ENCODE data around the gene EFNB1. TPM values are rescaled to one million over a fixed set of nuclear protein-coding genes. Genes with fewer than 3 reads are reported as not detected.

EFNB1 gene
- total RNA-seq, 2 experiments from 2014 or later, result 3.1 to 4.2 TPM

DNA sequence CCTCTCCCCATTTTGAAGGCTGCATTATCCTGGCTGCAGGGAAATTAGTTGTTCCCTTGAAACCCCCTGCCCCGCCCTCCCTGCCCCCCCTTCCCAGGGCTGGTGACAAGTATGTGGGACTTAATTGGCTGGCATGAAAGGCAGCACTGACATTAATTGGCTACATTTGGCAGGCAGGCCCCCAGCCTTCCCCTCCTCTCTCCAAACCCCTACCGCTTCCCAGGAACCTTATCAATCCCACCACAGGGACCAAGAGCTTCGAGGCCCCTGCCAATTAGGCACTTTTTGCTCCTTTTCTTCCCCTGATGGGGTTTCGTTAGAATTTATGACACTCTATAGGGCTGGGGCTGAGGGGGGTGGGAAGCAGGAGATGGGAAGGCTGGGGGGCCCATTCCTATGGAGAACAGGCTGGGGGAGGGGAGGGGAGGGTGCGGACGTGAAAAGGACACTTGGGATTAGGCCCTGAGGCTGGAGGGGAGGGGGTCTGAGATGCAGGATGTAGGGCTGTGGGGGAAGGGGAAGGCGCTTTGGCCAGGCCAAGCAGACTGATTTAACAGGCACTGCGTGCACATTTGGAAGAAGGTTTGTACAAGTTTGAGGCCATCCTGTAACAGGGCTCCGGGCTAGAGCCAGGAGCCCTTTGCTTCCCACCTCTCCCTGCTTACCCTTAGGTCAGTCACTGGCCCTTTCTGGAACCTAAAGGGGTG, 52.2 kb downstream of the EFNB1 start:
- Mint-ChIP-seq H3K27me3 (no peaks in the 10 kb centered on the region), H3K36me3 (ENCODE audit: low read depth) (no peaks in the 10 kb centered on the region), H3K27ac (no peak overlapping the region), H3K4me1 (ENCODE audit: low read depth) (no peaks in the 10 kb centered on the region), H3K4me3 (no peak overlapping the region), H3K9me3 (no peaks in the 10 kb centered on the region)
- POLR2A ChIA-PET, result no interaction called here
- CTCF ChIA-PET, result no interaction called here
- DNase-seq (no peak), ATAC-seq (no peak)
- intact Hi-C loops (cut with micrococcal nuclease), result no loop called here
- TF ChIP-seq, protein P1, sequence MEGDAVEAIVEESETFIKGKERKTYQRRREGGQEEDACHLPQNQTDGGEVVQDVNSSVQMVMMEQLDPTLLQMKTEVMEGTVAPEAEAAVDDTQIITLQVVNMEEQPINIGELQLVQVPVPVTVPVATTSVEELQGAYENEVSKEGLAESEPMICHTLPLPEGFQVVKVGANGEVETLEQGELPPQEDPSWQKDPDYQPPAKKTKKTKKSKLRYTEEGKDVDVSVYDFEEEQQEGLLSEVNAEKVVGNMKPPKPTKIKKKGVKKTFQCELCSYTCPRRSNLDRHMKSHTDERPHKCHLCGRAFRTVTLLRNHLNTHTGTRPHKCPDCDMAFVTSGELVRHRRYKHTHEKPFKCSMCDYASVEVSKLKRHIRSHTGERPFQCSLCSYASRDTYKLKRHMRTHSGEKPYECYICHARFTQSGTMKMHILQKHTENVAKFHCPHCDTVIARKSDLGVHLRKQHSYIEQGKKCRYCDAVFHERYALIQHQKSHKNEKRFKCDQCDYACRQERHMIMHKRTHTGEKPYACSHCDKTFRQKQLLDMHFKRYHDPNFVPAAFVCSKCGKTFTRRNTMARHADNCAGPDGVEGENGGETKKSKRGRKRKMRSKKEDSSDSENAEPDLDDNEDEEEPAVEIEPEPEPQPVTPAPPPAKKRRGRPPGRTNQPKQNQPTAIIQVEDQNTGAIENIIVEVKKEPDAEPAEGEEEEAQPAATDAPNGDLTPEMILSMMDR (IDR thresholded peaks at IDR 0.05), result no peak

- no peak for ATAC-seq
- TF ChIP-seq, protein P1 (IDR thresholded peaks at IDR 0.05), result no peak
- ChIA-PET POLR2A (no interaction called here), CTCF (no interaction called here)
- DNase-seq, result no peak
- Mint-ChIP-seq H3K9me3 (no peaks in the 10 kb centered on the region), H3K4me1 (ENCODE audit: low read depth) (no peaks in the 10 kb centered on the region), H3K27ac (no peak overlapping the region), H3K36me3 (ENCODE audit: low read depth) (no peaks in the 10 kb centered on the region), H3K4me3 (no peak overlapping the region), H3K27me3 (no peaks in the 10 kb centered on the region)
- intact Hi-C loops (cut with micrococcal nuclease), result no loop called here
Measured at GRCh38 chrX:68881911-68882310, 53.1 kb downstream of the EFNB1 start.

DNA sequence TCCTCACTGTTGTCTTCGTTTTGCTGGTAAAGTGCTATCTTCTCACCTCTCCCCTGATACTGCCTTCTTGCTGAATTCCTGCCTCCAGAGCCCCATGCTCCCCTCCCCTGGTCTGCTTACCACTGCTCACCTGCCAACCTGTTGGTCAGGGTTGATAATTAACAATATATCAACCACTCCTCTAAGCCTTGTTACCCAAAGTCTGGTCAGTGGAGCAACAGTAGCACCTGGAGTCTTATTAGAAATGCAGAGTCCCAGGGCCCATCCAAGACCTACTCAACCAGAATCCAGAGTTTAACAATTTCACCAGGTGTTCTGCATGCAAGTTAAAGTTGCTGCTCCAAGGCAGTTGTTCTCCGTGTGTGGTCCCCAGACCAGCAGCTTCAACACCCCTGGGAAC, 55.0 kb downstream of the EFNB1 start:
- CTCF ChIA-PET, result no interaction called here
- POLR2A ChIA-PET, result no interaction called here

DNA sequence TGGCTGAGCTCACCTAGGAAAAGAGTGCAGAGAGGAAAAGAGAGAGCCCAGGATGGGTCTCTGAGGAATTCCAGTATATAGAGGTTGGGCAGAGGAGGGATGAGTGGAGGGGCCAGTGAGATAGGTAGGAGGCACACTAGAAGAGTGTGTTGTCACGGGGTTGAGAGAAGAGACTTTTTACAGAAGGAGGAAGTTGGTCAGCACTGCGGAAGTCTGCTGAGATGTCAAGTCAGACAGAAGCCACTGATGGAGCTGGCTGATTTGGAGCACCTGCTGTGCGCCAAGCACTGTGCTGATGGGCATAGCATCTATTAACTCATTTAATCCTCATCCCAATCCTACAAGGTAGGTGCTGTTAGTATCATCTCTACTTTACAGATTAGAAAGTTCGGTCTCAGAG, 60.4 kb downstream of the EFNB1 start:
- POLR2A ChIA-PET, result no interaction called here
- H3K36me3 Mint-ChIP-seq (ENCODE audit: low read depth), result no peaks in the 10 kb centered on the region
- DNase-seq (no peak), ATAC-seq (no peak)
- intact Hi-C loops (cut with micrococcal nuclease), result no loop called here
- H3K4me3 Mint-ChIP-seq, result no peak overlapping the region
- H3K27me3 Mint-ChIP-seq, result no peaks in the 10 kb centered on the region
- CTCF ChIA-PET, result no interaction called here
- H3K4me1 Mint-ChIP-seq (ENCODE audit: low read depth), result no peaks in the 10 kb centered on the region
- H3K27ac Mint-ChIP-seq, result no peak overlapping the region
- TF ChIP-seq, protein P1 (IDR thresholded peaks at IDR 0.05), result no peak
- no peaks in the 10 kb centered on the region for H3K9me3 Mint-ChIP-seq

More for the DNA sequence above, 55.0 kb downstream of the EFNB1 start:
- Mint-ChIP-seq H3K27ac (no peak overlapping the region), H3K4me1 (ENCODE audit: low read depth) (no peaks in the 10 kb centered on the region), H3K4me3 (no peak overlapping the region), H3K36me3 (ENCODE audit: low read depth) (no peaks in the 10 kb centered on the region), H3K27me3 (no peaks in the 10 kb centered on the region), H3K9me3 (no peaks in the 10 kb centered on the region)
- TF ChIP-seq, protein P1 (IDR thresholded peaks at IDR 0.05), result no peak
- intact Hi-C loops (cut with micrococcal nuclease), result no loop called here
- no peak for DNase-seq
- no peak for ATAC-seq

Other genes with a start within 250 kb of the EFNB1 start
- gene STARD8, start 181.4 kb upstream of the EFNB1 start, total RNA-seq, result under 1 TPM; 0.36 to 0.38 TPM